Hepatic stellate cell (primary cell): ENCODE data around the gene PTPRN2.
"Not testable (repeated sequence)": the region's sequence is repeated elsewhere in the genome, so short reads cannot be mapped to it uniquely, and the experiment has no call there.

Experiments
- DNase-seq: peaks from one replicate; pipeline ENCODE4 v3.0.0; 2011; ENCODE audit warnings: low spot score

The PTPRN2 gene

DNA sequence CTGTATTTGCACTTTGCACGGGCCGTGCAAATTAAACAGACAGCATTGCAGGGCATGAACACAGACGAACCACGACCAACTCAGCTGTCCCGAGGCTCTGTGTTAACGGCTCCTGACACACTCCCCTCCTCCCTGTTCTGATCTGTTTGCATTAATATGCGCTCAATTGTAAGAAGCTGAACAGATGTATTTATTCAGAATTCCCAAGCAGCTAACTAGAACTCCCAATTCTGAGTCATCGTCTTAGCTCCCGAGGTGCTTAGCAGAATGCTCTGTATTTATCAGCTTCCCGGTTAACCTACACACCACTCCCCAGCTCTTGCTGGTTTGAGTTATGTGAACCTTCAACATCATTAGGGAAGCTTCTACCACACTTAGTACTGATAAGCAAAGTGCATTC is 286.4 kb downstream of the PTPRN2 start:
- no peak for DNase-seq

DNA sequence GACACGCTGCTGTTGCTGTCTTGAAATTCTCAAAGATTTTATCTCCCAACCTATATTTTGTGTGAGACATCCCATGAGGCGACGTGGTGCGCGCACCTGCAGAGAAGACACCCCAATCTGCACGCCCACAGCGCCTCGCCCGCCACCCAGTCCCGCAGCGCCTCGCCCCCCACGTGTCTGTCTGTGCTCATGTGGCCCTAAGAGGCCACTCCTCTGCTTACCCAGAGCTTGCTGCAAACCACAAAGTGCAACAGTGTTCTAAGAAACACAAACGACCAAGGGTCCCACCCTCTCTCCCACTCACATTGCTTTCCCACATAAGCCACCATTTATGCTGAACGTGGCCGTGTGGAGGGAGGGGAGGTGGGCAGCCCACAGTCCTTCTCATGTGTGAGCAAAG is 287.2 kb downstream of the PTPRN2 start:
- no peak for DNase-seq

DNA sequence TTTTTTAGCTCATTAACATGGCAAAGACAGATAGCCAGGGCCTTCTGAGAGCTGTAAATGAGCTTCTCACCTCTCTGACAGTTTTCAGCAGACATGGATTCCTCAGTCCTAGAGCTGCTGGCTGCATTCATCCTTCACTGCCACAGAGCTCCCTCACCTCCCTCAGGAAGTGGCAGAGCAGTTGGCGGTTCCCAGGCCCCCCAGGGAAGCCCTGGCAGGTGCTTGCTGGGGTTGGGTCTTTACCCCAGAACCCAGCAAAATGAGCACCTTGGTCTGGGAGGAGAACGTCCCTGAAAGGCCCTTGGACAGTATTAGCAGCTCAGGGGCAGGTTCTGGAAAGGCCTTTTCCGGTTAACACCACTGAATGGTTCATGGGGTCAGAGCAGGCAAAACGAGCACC is 288.0 kb downstream of the PTPRN2 start:
- DNase-seq, result no peak

- DNase-seq, result no peak
Observed at GRCh38 chr7:158296798-158297104, 290.9 kb downstream of the PTPRN2 start.

DNA sequence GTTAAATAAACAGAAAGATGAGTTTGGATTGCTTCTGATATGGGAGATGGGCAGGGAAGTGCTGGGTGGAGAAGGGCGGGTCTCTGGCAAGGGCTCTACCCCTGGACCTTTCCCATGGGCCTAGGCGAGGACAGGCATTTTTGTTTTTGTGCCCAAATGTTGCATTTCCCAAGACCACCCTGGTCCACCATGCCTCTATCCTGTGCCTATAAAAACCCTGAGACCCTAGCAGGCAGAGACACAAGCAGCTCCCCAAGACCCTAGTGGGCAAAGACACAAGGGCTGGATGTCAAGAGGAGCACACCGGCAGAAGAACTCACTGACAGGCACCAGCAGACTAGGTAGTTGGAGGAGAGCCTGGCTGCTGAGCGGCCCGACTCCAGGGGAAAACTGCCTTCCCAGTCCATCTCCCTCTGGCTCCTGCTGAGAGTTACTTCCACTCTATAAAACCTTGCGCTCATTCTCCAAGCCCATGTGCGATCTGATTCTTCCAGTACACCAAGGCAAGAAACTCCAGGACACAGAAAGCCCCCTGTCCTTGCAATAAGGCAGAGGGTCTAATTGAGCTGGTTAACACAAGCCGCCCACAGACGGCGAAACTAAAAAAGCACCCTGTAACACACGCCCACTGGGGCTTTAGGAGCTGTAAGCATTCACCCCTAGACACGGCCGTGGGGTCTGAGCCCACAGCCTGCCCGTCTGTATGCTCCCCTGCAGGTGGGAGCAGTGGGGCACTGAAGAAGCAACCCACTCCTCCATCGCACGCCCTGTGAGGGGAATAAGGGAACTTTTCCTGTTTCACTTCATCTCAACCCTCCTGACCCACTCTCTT is 291.4 kb downstream of the PTPRN2 start:
- DNase-seq, result no peak

- not testable (repeated sequence) for DNase-seq
Observed at GRCh38 chr7:158294468-158295215, 293.0 kb downstream of the PTPRN2 start.

GRCh38 chr7:158292948-158293347 is 294.7 kb downstream of the PTPRN2 start:
- no peak for DNase-seq

GRCh38 chr7:158291998-158292397 is 295.6 kb downstream of the PTPRN2 start:
- DNase-seq, result no peak

GRCh38 chr7:158289761-158290523 is 297.7 kb downstream of the PTPRN2 start:
- no peak for DNase-seq

- no peak for DNase-seq
Observed at GRCh38 chr7:158289231-158289630, 298.4 kb downstream of the PTPRN2 start.

DNA sequence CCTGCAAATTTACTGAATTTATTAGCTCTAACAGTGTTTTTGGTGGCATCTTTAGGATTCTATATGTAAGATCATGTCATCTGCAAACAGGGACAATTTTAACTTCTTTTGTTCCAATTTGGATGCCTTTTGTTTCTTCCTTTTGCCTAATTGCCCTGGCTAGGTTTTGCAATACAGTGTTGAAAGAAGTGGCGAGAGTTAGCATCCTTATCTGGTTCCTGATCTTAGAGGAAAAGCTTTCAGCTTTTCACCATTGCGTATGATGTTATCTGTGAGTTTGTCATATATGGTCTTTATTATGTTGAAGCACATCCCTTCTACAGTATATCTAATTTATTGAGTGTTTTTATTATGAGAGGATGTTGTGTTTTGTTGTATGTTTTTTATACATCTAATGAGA is 301.4 kb downstream of the PTPRN2 start:
- no peak for DNase-seq

DNA sequence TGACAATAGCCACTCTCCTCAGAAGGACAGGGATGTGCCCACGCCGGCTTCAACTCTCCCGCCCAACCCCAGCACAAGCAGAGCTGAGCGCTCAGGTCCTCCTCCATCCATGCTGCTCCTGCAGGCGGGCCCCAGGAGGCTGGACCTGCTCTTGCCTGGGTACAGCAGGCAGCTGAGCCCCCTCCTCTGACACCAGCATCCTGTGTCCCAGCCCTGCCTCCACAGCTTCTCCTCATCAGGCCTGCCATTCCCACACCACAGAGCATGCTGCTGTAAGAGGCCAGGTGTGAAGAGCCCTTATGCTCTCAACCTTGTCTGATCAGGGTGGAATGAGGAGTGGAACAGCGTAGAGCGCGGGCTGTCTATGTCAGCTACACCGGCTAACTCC is 302.2 kb downstream of the PTPRN2 start:
- DNase-seq, result no peak

DNA sequence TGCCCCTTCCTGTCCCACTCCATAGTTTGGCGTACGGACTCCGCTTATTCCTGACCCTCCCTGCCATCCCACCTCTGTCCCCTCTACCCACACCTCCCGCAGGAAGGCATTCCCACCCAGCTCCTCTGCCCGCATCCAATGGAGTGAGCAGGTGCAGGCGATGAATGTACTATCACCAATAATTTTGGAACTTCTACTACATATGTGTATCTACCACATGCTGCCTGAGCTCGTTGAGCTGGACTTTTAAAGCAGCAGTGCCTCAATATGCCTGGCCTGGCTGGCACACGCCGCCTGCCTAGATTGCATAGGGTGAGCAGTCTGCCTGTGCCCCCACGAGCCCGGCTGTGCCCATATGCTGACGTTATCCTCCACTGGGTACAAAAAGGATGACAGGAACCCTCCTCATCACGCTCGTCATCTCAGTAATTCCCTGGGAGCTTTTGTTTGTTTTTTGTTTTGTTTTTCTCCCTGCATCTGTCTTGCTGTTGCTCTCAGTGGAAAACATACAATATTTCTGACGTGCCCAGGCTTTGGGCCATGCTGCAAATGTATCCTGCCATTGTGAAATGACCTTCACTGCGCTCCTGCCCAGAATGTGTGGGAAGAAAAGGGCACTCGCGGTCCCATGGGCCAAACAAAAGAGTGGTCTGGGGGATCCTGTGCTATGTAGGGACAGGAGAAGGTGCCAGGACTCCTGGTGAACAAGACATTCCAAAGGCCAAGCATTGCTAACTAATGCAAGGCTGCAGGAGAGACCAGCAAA is 302.8 kb downstream of the PTPRN2 start:
- DNase-seq, result no peak

GRCh38 chr7:158284121-158284520 is 303.5 kb downstream of the PTPRN2 start:
- DNase-seq, result no peak

DNA sequence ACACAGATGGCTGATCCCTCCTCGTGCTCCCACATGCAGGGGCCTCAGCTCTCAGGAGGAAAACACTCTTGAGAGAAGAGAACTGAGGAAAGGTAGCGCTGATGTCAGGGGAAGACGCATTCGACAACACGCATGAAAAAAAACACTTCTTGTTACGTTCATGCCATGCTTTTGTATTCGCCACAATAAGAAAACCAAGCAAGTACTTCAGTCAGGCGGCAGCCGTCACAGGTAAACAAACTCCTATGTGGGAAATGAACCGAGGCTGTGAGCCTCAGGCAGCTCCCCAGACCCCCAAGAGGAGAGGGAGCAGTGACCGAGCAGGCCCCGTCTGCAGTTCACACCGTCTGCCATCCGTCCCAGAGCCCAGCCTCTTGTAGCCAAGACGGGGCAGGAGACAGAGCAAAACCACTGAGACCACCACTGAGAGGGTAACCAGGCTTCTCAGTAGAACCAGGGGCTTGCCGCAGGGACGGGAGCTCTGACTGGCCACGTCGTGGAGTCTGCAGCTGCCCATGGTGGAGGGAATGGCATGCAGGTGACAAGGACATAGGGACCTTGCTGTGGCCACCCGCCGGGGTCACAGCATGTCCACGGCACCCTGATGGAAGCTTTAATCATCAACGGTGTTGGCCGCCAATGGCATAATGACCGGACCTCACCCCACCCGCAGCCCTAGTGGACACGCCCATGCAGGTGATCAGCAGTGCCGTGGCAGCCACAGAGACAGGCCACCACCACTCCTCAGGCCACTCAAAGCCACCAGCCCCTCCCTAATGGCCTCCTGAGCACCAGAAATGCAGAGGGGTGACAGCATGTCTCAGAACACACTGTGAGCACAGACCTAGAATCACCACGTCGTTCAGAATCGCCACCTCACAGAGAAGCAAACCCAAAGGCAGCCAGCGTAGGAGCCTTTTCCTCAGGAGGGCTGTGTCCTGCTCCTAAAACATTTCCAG is 304.3 kb downstream of the PTPRN2 start:
- DNase-seq, result no peak

GRCh38 chr7:158282461-158283001 is 305.1 kb downstream of the PTPRN2 start:
- no peak for DNase-seq

- no peak for DNase-seq
Observed at GRCh38 chr7:158281441-158281840, 306.2 kb downstream of the PTPRN2 start.

DNA sequence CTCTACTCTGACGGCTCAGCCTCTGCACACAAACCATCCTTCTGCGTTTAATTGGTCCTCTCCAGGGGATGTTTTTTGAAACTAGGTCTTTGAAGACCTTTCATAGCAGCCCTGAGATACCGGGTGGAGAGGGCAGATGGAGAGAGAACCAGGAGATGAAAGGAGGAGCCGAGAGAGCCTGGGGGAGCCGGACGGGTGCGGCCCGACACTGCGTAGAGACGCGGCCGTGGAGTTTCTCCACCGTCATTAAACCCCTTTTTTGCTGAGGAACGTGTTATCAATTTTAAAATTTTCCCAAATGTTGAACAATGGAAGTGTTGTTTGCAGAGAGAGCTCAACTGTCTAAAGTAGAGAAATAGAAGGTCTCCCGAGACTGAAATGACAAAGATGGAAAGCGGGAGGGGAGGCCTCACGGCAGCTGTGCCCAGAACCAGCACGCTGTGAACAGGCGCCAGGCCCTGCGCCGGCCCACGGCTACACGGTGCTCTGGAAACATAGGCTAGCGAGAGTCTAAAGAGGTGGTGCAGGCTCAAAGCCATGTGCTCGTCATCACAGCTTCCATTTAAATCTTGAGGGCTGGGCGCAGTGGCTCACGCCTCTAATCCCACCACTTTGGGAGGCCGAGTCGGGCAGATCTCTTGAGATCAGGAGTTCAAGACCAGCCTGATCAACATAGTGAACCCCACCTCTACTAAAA is 307.0 kb downstream of the PTPRN2 start:
- no peak for DNase-seq

- DNase-seq, result no peak
Observed at GRCh38 chr7:158279539-158280447, 307.8 kb downstream of the PTPRN2 start.
